ENCODE data around the gene ALK. TPM values are rescaled to one million over a fixed set of nuclear protein-coding genes. Genes with fewer than 3 reads are reported as not detected.

The ALK gene
- total and polyA plus RNA-seq, 2 experiments from 2014 or later: 0.35 TPM; not detected in 1

DNA sequence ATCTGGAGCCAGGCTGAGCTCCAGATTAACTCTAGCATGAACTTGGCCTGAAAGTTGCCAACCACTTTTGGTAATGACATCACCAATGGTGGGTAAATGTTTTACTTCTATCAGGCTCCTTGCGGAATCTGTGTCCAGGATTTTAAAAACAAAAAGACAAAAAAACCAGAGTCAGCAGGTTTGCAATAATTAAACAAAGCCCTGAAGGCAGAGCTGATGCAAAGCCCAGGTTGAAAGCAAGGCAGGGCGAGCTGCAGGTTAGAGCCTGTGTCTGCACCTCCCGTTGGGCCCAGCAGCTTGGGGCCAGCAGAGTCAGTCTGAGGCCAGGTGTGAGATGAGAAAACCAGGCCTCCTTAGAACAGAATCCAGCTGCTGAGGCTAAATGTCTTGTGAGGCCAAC, 29.1 kb upstream of the ALK start:
- no peaks in the 10 kb centered on the region for H3K27me3 Mint-ChIP-seq (ENCODE audit: insufficient read depth, low read depth, poor library complexity)
- Histone ChIP-seq H3K4me1 (ENCODE audit: insufficient read depth) (peaks cover 10% of the 10 kb centered on the region; the same call in 1 of the 2 replicates), H3K4me2 (no peak overlapping the region), H3K27me3 (ENCODE audit: insufficient read depth) (no peaks in the 10 kb centered on the region), H3F3A (replicated peaks; ENCODE audit: low read depth) (no peaks in the 10 kb centered on the region), H3K79me2 (replicated peaks; ENCODE audit: insufficient read depth) (no peaks in the 10 kb centered on the region), H2AFZ (no peak overlapping the region), H4K20me1 (replicated peaks; ENCODE audit: insufficient read depth) (no peaks in the 10 kb centered on the region), H3K9me2 (ENCODE audit: insufficient read depth) (peaks cover 12% of the 10 kb centered on the region), H3K27ac (ENCODE audit: low read depth) (no peak overlapping the region), H3K4me3 (no peak overlapping the region), H3K36me3 (ENCODE audit: insufficient read depth) (no peaks in the 10 kb centered on the region)
- no peaks in the 10 kb centered on the region for H3K36me3 Mint-ChIP-seq (ENCODE audit: low read depth)
- no peak for DNase-seq (ENCODE audit: low spot score)
- peaks cover 15% of the 10 kb centered on the region for H3K4me1 Mint-ChIP-seq
- H3K4me3 Mint-ChIP-seq: no peak overlapping the region
- TF ChIP-seq JUNB (IDR thresholded peaks at IDR 0.05; ENCODE audit: unreplicated experiment): no peak
- TF ChIP-seq EZH2 (IDR thresholded peaks at IDR 0.05; ENCODE audit: low read depth, unreplicated experiment): no peak
- TF ChIP-seq EZH2phosphoT487 (IDR thresholded peaks at IDR 0.05; ENCODE audit: unreplicated experiment): no peak
- no peak for TF ChIP-seq ZNF462 (CRISPR knock-in tag; IDR thresholded peaks at IDR 0.05)
- TF ChIP-seq NANOG (IDR thresholded peaks at IDR 0.05; ENCODE audit: borderline replicate concordance): no peak
- TF ChIP-seq POLR2AphosphoS5 (IDR thresholded peaks at IDR 0.05; ENCODE audit: low read depth): no peak
- no peak for TF ChIP-seq CREB1 (CRISPR knock-in tag; IDR thresholded peaks at IDR 0.05; ENCODE audit: low read depth)
- TF ChIP-seq CTCF (conservative IDR thresholded peaks at IDR 0.05; ENCODE audit: low read depth in 2 of 2): no peak
- TF ChIP-seq ZNF114 (CRISPR knock-in tag; IDR thresholded peaks at IDR 0.05): no peak
- TF ChIP-seq ZNF331 (CRISPR knock-in tag; IDR thresholded peaks at IDR 0.05; ENCODE audit: low read depth): no peak
- ATAC-seq: no peak
- H3K27ac Mint-ChIP-seq: no peak overlapping the region
- H3K9me3 Mint-ChIP-seq: no peaks in the 10 kb centered on the region
